NCI-H2081 treated with DMSO at 0.1 percent for 48 hours (cell line): ENCODE measurements around the gene NEMP2.
"Not testable (repeated sequence)": the region's sequence is repeated elsewhere in the genome, so short reads cannot be mapped to it uniquely, and the experiment has no call there.

Experiments used
- DNase-seq: peaks from one replicate; lab custom pipeline; 2025; lab: John Stamatoyannopoulos, UW

NEMP2 gene

GRCh38 chr2:190526105-190526750 is 8.3 kb downstream of the NEMP2 start:
- no peak for DNase-seq

- no peak for DNase-seq
Observed at GRCh38 chr2:190524928-190525327, 9.6 kb downstream of the NEMP2 start.

- no peak for DNase-seq
Observed at GRCh38 chr2:190519975-190520767, 14.4 kb downstream of the NEMP2 start.

GRCh38 chr2:190517468-190517867 is 17.1 kb downstream of the NEMP2 start:
- no peak for DNase-seq

GRCh38 chr2:190515687-190516086 is 18.8 kb downstream of the NEMP2 start:
- no peak for DNase-seq

GRCh38 chr2:190514676-190515075 is 19.8 kb downstream of the NEMP2 start:
- DNase-seq = no peak

GRCh38 chr2:190513877-190514276 is 20.6 kb downstream of the NEMP2 start:
- no peak for DNase-seq

GRCh38 chr2:190512539-190513095 is 21.9 kb downstream of the NEMP2 start:
- no peak for DNase-seq

GRCh38 chr2:190511104-190511503 is 23.4 kb downstream of the NEMP2 start:
- DNase-seq = no peak

GRCh38 chr2:190509895-190510294 is 24.6 kb downstream of the NEMP2 start:
- not testable (repeated sequence) for DNase-seq

- peak; percentile 76 for DNase-seq
Observed at GRCh38 chr2:190507135-190507534, 27.4 kb downstream of the NEMP2 start.

GRCh38 chr2:190506666-190507065 is 27.9 kb downstream of the NEMP2 start:
- DNase-seq = peak; percentile 84

- DNase-seq = no peak
Observed at GRCh38 chr2:190505696-190506095, 28.8 kb downstream of the NEMP2 start.

- no peak for DNase-seq
Observed at GRCh38 chr2:190504912-190505311, 29.6 kb downstream of the NEMP2 start.

GRCh38 chr2:190503088-190503487 is 31.4 kb downstream of the NEMP2 start:
- no peak for DNase-seq

- no peak for DNase-seq
Observed at GRCh38 chr2:190501702-190502407, 32.7 kb downstream of the NEMP2 start.

GRCh38 chr2:190501231-190501630 is 33.3 kb downstream of the NEMP2 start:
- DNase-seq = no peak

- no peak for DNase-seq
Observed at GRCh38 chr2:190500054-190500502, 34.4 kb downstream of the NEMP2 start.

GRCh38 chr2:190499273-190499672 is 35.2 kb downstream of the NEMP2 start:
- DNase-seq = no peak

GRCh38 chr2:190497428-190497827 is 37.1 kb downstream of the NEMP2 start:
- no peak for DNase-seq

- not testable (repeated sequence) for DNase-seq
Observed at GRCh38 chr2:190494600-190495227, 39.8 kb downstream of the NEMP2 start.

- DNase-seq = no peak
Observed at GRCh38 chr2:190493095-190493494, 41.4 kb downstream of the NEMP2 start.
